SKM-1 treated with dmso at 0.1 percent for 144 hours (cell line): ENCODE results near the gene FAT1.

Experiments
- DNase-seq: peaks from one replicate; lab custom pipeline; 2025; ENCODE audit not compliant: unreplicated experiment; lab: John Stamatoyannopoulos, UW

Gene FAT1

DNA sequence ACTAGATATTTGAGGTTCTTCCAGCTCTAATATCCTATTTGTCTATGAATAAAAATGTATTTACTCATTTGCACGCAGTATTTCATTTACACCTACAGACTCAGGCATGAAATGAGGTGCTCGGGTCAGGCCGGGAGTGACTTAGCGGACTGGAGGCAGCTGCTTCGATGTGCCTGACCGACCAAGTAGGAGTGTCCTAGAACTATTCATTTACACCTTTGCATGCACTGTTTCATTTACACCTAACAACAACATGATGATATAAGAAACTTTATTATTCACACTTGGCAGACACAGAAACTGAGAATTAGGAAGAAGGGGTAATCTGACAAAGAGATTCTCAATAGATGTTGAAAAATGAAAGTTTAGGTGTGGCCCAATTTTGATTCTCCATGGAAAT lies 28.7 kb upstream of the FAT1 start:
- DNase-seq = no peak

DNA sequence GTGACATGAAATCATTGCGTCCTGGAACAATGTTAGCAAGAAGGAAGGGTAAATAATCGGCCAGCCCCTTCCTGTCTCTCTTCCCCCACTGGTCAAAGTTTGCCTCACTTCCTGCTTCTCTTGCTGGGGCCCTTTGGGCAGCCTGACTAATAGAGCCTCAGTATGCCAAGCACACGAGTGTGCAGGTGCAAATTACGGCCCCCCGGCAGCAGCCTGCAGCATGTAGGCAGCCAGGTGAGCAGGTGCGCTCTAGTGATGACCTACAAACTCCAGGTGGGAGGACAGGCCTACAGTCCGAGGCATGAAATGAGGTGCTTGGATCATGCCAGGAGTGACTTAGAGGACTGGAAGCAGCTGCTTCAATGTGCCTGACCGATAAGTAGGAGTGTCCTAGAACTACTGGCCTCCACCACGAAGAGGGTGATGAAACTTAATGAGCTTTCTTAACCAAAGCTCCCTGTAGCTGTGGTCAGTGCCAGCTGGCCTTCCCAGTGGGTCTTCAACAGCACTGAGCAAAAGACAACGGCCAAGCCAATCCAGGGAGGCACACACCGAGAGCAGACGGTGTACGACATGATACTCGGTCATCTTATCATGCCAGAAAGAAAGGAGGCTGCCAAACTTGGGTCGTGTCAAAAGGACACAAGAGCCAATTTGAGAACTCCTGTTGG lies 26.1 kb upstream of the FAT1 start:
- no peak for DNase-seq

DNA sequence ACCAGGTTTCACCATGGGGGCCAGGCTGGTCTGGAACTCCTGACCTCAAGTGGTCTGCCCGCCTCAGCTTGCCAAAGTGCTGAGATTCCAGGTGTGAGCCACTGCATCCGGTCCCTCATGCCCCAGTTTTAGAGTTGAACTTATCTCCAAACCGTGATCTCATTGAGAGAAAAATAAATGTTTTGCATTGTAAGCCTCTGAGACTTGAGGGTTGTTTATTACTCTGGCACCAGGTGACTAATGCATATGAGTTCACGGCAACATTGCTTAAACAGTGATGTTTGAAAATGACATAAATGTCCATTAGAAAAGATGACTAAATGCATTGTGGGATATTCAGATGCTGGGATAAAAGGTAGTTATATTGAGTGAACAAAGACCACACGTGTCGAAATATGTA lies 22.9 kb upstream of the FAT1 start:
- no peak for DNase-seq

DNA sequence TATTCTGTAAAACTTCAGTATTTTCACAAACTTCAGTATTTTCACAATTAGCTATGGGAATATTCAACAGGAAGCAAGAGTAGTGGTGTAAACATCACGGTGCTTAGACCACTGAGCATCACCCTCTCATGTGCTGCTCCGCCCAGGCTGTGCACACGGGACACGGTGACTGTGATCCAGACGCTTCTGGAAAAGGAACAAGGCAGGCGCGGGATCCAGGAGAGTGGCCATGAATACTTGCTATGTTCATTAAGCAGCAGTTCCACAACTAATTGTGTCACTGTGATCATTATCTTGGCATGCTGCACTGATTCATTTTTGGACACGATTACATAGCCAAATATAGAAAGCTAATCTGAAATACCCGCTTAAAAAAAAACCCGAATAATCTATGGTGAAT lies 19.6 kb upstream of the FAT1 start:
- DNase-seq = no peak

DNA sequence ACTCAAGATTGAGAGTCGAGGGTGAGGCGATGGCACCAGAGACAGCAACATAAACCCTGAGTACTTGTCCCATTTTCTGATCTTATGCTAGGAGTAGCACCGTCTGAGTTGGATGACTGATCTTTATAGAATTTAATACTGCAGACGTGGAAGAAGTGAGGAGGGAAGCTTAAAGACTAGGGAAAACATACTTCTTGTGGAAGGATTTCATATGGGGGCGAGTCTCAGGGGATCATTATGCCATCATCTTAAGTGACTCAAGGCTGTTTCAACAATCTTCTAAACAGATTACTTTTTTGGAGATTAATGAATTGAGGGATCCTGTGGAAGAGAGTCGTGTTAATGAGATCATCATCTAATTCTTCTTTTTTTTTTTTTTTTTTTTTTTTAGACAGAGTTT lies 17.2 kb upstream of the FAT1 start:
- no peak for DNase-seq

DNA sequence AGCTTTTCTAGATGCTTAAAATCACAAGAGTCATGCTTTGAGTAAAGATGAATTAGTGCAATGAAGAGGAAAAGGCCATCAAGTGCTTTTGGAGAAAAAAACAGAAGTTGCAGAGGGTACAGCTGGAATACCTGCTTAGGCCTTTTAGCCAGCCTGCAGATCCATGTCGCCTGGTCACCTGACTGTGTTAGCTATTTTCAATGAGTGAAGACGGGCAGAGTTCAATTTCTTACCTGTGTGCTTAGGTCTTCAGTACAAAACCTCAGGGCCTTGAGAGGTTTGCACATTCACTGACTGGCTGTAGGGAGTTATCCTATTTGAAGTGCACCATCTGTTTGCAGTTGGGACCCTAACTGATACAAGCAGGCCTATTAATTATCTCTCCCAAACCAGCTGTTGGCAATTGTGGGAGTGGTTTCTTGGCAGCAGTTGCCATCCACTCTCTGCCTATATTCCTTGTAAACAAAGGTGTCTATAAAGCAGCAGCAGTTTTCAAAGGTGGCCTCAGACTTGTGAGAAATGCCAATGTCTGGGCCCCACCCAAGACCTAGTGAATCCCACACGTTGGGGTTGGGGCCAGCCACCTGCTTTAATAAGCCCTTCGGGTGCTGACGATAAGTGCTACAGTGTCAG lies 16.3 kb upstream of the FAT1 start:
- no peak for DNase-seq

DNA sequence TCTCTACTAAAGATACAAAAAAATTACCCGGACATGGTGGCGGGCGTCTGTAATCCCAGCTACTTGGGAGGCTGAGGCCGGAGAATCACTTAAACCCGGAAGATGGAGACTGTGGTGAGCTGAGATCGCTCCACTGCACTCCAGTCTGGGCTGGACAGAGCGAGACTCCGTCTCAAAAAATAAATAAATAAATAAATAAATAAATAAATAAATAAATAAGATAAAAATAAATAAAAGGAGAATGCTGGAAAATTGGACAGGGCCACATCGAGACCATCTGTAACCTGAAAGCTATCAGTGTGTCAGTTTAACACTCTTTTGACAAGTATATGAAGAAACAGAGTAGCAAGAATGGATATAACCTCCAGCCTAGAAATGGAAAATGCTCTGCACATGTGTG lies 15.7 kb upstream of the FAT1 start:
- DNase-seq = no peak

DNA sequence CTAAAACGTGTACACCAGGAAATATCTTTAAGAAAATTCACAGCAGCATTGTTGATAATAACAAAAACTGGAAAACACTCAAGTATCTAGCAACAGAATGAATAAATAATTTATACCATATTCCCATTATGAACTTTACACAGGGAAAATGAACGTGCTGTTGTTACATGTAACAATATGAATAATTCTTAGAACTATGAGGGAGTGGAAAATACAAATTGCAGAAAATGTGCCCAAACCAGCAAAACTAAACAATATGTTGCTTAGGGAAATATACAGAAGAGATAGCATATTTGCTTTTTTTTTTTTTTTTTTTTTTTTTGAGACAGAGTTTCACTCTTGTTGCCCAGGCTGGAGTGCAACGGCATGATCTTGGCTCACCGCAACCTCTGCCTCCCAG lies 14.8 kb upstream of the FAT1 start:
- DNase-seq = no peak

DNA sequence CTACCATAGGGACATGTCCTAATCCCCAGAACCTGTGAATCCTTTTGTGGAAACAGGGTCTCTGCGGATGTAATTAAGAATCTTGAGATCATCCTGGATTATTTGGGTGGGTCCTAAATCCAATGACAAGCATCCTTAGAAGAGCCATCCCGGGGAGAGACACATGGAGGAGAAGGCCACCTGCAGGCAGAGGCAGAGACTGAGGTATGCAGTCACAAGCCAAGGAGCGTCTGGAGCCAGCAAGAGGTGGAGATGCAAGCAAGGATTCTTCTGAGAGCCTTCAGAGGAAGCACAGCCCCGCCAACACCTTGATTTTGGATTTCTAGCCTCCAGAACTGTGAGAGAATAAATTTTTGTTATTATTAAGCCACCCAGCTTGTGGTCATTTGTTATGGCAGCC lies 13.8 kb upstream of the FAT1 start:
- DNase-seq = no peak

DNA sequence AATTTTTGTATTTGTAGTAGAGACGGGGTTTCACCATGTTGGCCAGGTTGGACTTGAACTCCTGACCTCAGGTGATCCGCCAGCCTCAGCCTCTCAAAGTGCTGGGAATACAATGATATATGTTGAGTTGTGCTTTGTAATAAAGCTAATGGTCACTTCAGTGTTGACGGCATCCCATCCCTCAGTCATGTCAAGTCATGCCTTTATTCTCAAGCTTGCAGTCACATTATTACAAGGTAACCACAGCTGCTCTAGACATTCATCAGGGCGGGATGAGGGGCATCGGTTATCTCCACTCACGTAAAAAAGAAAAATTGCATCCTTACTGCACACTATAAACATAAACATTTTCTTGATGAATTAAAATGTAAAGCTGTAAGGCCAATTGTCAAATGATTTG lies 12.8 kb upstream of the FAT1 start:
- no peak for DNase-seq

DNA sequence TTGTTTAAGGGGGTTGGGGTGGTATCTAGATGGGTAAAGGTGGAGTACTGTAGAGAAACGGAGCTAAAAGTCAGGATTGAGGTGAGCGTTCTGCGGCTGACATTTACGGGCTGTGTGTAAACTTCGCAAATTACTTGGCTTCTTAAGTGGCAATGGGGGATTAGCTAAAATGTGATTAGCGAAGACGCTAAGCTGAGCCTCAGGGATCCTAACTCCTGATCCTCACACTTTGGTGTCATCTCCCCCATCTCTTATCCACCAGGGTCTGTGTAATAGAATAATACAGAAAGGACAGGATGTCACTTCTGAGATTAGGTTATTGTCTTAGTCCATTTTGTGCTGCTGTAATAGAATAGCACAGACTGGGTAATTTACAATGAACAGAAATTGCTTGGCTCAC lies 10.6 kb upstream of the FAT1 start:
- no peak for DNase-seq

DNA sequence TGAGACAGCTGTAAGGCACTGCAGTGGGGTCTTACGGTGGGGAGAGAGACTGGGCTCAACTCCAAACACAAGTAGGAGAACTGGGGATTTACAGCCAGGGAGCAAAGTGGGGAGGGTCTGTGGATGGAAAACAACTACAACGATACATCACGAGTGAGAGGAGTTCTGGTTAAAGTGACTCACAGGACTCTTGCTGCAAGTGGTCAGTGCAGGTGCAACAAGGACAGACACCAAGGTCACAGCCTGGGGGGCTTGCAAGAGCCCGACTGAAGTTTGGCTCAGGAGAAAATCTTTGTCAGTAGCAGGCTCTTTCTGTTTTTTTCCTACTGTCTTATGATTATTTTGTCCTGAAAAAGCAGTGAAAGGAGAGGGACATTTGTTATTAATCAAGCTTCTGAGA lies 10.1 kb upstream of the FAT1 start:
- no peak for DNase-seq

DNA sequence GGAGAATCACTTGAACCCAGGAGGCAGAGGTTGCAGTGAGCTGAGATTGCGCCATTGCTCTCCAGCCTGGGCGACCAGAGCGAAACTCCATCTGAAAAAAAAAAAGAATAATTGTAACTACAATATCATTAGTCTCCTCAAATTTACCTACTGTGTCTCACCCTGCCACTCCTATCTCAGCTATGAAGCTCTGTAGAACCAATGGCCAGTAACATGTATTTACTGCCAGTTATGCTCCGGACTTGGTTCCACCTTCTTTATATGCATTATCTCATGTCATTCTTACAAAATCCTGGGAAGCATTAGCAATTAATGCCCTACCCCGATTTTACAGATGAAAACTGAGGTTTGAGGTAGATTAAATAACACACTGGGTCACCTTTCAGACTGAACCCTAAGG lies 7.0 kb upstream of the FAT1 start:
- DNase-seq = no peak

DNA sequence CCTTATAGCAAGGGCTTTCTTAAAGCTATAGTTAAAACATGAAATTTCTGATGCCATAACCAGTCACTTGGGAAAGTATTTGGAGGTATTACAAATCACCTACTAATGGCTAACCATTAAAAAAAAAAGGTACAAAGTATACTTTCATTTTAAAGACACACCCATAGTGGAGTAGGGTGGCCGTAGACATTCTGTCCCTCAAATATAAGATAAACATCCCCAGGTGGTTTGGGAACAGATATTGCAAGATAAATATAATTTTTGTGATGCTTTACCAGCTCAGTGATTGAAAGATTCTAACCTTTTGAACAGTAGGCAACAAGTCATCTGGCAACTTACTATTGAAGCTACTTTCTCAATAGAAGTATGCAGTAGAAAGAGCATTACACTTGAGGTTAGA lies 6.2 kb upstream of the FAT1 start:
- no peak for DNase-seq

DNA sequence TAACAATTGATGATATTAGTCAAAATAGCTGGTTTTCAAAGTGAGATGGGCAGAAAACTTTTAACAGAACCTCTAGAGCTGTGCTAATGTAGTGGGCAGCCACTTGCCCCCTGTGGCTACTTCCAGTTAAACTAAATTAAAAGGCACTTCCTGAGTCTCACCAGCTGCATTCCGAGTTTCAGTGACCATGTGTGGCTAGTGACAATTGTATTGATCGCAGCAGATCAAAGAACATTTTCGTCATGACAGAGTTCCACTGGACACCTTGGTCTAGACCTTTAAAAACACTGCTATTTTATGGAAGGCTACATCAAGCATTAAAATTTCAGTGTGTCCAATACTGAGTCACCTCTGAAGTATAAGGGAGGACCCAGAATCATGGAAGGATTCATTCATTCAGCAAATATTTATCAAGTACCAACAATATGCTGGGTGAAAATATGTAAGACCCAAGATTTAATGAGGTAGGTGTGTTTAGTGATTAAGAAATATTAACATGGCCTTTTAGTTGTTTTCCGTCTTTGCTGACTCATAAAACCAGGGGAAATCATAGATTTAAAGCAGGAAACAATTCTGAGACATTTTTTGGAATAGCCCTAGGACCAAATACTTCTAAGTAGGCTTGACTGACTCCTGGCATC lies 5.1 kb upstream of the FAT1 start:
- no peak for DNase-seq

DNA sequence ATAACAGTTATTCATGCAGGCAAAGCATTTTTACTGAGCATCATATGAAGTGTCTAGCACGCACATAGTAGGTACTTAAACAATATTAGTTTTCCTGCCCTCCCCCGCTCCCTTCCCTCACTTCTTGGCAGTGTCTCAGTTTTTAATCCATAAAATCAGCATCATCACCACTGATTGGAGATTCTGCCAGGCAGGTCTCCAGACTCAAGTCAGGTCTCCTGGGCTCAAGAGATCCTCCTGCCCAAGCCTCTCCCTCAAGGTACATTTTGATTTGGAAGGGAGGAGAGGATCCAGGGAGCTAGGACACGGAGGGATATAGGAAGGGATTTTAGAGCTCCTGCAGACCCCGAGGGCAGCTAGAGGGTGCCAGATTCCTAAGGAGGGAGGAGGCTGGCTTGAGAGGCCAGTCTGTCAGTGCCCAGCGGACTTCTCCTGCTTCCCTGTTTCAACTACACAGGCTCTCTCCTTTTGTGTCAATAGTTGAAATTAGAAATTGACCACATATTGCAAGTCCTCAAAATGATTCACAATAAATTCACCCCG lies 4.4 kb upstream of the FAT1 start:
- DNase-seq = no peak

DNA sequence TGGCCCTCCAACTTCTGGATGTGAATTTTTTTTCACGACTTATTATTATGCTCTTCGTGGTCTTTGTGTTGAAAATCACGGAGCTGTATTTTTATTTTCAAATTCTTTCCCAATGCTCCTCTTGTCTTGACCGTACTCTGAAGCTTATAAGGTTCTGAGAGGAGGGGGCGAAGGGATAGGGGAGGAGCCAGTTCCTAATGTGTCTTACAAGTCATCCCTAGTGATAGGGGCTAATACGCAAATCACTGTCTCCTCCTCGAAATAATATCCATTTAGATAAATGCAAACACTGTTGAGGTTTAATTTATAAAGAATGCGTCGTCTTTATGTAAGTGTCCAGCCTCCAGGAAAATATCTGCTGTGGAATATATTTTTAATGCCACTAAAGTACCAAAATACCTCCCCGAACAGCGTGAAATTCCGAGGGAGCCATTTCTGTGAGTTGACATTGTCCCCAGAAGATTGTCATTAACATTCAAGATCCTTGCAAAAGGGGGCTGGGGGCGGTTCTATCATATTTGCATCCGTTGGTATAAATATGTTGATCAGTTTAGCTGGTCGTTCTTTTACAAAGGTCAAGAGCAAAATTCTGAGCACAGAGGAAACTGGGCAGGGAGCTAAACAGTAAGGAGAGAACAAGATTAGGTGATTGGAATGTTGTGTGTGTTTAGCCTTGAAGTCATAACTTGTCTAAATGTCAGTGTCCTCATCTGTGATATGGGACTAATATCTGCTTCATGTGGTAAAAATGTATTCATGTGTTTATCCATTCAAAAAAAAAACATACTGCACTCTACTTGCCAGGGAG lies 3.7 kb upstream of the FAT1 start:
- no peak for DNase-seq

DNA sequence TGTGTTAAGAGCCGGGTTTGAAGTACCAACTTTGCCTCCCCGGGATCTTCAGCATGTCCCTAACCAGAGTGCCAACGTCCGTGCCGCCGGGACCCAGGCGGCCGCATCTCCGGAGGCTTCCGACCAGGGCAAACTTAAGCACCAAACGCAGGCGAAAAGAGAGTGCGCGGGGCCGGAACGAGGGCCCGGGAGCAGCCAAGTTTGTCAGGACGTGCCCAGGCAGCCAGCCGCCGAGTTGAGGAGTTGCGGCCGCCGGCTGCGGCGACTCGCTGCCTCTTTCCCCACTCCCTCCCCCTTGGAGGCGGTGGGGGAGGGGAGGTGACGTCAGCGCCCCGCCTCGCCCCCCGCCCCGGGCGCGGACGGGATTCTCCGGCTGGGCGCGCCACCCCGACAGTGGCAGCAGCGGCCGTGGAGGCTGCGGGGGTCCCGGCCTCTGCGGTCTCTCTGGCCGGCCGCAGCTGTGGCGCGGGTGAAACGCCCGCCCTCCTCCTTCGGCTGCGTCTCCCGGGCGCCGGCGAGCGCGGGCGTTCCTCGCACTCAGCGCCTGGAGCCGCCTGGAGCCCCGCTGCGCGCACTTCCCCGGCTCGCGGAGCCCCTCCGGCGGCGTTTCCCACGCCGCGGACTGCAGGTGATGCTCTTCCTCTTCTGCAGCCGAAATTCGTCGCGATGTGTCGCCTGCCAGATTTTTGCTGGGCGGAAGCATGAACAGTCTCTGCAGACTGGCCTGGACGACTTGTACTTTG lies 2.9 kb upstream of the FAT1 start:
- DNase-seq = peak; percentile 43

DNA sequence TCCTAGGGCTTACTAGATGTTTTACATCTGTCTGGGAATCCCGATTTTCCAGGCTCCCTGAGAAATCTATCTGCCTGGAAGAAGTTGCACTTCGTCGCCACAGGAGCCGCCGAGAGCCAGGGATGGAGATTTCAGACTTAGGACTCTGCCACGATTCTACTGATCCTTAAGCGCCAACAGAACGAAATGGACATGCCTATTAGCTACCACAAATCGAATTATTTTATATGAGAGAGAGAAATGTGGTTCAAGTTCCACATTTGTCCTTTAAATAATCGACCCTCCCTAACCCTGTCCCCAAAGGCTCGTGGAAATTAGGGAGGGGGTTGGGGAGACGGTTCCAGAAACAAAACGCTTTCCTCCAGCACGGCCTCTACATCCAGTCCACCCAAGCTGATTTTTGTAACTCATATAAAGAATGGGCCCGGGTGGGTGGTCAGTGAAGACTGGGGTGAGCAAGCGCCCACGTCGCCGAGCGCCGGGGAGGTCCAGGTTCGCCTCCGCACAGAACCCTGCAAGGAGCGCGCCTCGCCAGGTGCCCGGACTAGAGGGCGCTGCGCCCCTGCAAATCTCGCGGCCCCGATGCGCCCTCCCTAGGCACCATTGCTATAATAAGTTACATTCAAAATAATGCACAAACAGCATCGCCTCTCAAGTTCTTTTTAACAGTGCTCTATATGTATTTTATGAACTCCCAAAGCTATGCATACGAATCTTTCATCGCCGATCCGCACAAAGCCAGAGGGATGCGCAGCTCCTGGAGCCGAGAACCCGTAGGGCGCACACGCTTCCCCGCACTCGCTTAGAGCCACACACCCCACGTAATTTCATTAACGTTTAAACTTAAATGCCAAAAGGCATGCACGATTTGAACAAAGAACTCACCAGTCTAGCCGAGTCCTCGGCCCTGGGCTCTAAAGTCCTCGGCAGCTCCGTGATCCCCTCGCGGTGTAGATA lies 2.1 kb upstream of the FAT1 start:
- DNase-seq = peak; percentile 38
